SKM-1 treated with dmso at 0.1 percent for 144 hours (cell line): ENCODE measurements around the gene KIAA1755.
"Not testable (repeated sequence)": the region's sequence is repeated elsewhere in the genome, so short reads cannot be mapped to it uniquely, and the experiment has no call there.

Source experiments
- DNase-seq: peaks from one replicate; lab custom pipeline; 2025; ENCODE audit not compliant: unreplicated experiment; lab: John Stamatoyannopoulos, UW

The KIAA1755 gene

DNA sequence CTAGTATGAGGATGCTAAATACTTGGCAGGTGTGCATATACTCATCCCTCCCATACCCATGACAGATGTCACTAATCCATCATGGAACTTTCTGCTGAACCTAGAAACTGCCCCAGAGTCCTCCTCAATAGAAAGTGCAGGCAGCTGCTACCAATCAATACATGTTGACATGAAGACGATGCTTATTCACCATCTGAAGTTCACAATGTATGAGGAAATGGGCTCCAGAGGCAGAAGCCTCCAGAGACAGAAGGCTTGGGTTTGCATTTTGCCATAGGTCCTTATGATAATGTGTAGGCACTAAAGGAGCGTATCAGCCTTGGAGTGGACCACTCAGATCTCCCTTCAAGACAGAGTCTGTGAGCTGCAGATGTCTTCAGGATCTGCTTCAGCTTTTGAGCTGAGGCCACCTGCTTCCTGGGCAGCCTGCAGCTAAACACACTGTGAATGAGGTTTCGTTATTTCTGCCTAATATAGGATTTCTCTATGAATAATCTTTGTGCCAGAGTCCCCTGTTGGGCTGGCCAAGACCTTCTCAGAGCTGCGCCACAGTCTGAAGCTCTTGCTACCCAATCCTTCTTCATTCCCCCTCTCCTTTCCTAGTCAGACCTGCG is 7.5 kb upstream of the KIAA1755 start:
- DNase-seq: no peak

DNA sequence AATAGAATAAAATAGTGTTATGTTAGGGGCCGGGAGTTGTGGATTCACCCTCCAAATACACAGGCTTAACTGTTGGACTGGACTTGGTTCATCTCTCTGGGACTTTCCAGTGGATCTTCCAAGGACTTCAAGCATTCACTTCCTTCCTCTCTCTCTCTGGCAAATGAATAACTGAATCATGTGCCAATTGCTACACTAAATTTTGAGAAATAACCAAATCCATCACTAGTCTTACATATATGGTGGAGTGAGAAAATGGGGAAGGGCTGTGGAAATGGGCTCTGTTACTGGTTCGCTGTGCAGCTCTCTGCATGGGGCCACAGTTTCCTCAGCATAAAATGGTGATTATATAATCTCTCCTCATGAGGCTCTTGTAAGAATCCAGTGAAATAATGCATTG is 6.8 kb upstream of the KIAA1755 start:
- no peak for DNase-seq

DNA sequence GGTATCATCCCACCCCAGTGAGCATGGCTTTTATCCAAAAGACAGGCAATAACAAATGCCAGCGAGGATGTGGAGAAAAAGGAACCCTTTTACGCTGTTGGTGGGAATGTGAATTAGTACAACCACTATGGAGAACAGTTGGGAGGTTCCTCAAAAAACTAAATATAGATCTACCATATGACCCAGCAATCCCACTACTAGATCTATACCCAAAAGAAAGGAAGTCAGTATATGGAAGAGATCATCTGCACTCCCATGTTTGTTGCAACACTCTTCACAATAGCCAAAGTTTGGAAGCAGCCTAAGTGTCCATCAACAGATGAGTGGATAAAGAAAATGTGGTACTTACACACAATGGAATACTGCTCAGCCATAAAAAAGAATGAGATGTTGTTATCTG is 5.9 kb upstream of the KIAA1755 start:
- no peak for DNase-seq

DNA sequence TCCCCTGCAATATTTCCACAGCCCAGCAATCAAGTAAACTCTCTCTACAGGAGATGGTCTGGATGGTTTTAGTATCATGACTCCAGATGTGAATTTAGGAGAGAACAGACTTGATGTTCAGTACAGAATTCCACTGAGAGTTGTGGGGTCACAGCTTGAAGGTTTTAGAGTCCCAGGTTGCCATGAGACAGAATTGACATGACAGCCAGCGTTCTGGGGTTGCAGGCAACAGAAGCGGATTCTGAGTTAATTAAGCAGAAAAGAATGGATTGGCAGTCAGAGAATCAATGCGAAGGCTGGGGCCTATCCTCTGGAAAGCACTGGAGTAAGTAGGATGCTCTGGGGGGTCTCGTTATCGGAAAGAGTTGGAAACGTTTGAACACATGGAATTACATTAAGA is 2.4 kb upstream of the KIAA1755 start:
- no peak for DNase-seq

DNA sequence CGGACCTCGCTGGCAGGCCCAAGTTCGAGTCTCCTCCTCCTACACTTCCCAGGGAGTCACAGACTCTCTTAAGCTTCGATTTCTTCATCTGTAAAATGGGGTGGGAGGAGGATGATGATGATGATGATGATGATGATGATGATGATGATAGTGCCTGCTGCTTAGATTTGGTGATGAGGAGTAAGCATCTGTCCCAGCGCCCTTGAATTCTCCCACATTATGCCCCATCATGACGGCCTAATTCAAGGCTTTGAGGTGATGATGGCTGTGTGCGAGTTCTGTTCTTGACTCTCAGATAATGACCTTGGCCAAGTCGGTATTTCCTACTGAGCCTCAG is 487 bp upstream of the KIAA1755 start:
- DNase-seq: no peak

DNA sequence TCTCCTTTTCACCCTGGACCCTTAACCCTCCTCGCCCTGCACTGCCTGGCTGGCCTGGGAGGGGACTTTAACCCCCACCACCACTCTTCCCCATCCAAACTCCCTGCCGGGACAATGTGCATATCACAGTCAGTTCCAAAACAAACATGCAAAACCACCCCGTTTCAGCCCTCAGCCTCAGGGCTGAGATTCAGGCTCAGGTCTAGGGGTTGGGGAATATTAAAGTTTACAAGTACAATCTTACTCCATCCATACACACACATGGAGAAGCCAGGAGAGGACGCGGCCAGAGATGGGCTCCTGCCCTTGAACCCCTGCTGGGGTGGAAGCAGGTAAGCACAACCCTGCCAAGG is 534 bp downstream of the KIAA1755 start:
- no peak for DNase-seq

DNA sequence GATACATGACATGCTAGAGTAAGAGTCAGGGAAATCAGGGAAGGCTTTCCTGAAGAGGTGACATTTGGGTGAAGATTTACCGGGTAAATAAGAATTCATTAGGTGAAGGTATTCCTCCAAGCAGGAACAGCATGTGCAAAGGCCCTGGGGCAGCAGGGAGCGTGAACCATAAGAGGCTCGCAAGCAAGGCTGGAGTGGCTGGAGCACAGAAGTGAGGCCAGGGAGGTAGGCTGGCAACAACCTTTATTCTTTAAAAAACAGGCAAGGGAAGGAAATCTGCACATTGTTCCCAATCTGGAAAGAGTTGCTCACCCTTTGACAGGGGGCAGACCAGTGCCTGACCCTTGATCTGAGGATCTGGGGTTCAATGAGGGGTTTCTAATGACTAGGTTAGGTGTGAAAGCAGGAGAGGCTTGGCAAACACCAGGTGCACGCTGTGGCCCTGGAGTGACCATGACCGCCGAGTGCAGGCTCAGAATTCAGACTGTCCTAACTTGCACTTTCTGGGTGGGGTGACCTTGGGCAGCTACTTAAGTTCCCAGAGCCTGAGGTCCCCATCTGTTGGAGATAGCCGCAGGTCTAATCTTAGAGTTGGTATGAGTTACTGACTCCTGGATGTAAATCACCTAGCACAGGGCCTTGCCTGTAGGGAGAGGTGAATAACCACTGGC is 1.9 kb downstream of the KIAA1755 start:
- no peak for DNase-seq

DNA sequence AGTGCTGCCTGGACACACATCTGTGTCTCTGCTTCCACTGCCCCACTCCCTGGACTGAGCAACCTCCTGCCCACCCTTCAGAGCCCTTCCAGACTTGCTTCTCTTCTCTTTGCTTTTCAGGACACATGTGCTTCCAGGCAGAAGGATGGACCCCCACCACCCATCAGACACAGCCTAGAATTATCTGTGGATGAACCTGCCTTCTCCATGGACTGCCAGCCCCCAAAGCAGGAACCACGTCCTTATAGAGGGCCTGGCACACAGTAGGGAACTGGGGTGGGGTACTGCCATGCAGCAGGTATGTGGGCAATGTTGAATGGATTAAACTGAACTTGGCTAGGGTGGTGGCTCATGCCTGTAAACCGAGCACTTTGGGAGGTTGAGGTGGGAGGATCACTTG is 3.6 kb downstream of the KIAA1755 start:
- no peak for DNase-seq

DNA sequence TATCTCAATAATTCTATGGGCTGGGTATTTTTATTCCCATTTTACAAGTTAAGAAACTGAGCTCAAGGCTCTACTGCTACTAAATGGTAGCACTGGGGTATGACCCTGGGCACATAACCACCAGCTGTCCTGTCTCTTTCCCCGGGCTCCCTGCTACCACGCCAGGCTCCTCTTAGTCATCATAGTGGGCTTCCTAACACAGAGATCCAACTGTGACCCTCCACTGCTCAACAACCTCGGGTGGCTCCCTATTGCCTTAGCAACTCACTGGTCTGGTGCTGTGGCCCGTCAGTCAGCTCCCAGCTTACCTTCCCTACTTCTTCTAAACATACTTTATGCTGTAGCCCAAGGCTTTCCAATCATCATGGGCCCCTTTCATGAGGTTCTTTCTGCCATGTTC is 4.5 kb downstream of the KIAA1755 start:
- no peak for DNase-seq

DNA sequence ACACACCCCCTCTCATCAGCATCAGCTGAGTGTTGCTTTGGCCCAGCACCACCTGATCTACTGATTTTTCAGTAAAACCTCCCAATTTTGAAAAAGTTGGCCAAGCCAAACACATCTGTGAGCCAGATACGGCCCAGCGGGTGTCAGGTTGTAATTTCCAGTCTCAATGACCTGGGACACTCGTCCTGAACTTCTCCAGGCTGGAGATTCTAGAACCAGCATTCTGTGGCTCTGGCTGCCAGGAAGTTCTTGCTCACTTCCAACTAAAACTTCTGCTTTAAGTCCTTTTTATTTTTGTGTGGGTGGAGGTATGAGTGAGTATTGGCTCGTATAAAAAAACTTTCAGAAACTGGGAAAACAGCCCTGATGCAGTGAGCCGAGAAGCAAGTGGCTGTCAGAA is 5.1 kb downstream of the KIAA1755 start:
- DNase-seq: no peak

DNA sequence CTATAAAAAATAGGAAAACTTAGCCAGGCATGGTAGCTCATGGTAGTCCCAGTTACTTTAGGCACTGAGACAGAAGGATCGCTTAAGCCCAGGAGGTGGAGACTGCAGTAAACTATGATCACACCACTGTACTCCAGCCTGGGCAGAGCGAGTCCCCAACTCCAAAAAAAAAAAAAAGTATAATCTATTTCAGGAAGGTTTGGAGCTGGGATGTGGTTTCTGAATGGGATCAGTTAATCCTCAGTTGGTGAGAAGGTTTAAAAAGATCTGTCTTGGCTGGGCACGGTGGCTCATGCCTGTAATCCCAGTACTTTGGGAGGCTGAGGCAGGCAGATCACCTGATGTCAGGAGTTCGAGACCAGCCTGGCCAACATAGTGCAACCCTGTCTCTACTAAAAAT is 5.9 kb downstream of the KIAA1755 start:
- not testable (repeated sequence) for DNase-seq

DNA sequence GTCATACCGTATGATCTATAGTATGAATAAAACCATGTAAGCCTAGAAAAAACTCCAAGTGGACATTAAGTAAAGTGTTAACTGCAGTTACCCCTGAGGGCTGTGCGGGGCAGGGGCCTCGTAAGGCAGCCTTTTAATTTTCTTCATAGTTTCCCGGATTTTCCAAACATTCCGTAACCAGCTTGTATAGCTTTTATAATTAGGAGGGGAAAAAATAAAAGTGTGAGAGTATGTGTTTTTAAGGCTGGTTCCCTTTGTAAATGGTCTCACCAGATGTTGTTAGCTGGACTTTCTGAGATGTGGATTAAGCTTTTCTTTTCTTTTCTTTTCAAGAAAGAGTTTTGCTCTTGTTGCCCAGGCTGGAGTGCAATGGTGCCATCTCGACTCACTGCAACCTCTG is 7.0 kb downstream of the KIAA1755 start:
- no peak for DNase-seq

DNA sequence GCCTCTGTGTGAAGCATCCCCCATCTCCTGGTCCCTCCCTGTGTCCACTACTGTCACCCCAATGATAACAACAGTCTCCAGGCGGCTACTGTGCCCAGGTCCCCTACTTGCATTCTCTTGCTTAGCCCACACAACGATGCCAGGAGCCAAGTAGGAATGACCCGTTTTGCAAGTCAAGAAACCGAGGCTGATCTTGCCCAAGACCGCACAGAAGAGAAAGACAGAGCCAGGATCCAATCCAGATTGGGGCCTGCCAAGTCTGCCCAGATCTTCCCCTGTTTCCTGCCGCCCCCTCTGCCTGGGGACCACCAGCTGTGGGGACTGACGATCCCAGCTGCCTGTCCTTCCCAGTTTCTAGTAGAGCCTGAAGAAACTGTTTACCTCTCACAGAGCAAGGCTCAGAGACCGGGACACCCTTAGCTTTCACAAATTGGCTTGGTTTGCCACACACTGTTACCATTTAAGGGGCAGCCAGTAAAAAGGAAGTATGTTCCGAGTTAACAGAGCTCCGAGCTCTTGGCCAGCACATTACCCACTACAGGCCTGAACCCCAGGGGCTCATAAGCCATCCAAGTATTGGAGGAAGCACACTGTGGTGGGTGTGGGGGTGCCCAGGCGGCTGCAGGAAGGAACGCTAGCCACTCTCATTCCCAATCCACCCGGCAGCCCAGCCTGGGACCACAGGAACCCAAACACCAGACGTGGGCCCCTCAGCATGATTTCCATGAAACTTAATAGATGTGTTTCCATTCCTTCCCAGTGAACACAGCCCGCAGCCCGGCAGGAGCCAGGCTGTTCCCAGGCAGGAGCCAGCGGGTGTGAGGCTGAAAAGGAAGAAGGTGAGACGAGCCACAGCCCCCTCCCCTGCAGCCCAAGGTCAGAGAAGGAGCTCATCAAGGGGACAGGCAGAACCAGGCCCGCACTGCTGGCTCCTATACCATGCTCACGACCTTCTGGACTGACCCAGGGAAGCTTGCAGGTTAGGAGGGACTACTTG is 7.9 kb downstream of the KIAA1755 start:
- DNase-seq: no peak

DNA sequence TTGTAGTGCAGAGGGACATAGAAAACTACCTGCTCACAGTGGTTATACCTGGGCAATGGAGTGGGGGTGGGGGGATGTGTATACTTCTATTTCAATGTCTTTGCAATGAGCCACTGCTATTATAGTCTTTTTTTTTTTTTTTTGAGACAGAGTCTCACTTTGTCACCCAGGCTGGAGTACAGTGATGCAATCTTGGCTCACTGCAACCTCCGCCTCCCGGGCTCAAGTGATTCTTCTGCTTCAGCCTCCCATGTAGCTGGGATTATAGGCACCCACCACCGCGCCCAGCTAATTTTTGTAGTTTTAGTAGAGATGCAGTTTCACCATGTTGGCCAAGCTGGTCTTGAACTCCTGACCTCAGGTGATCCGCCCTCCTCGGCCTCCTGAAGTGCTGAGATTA is 9.1 kb downstream of the KIAA1755 start:
- DNase-seq: not testable (repeated sequence)

DNA sequence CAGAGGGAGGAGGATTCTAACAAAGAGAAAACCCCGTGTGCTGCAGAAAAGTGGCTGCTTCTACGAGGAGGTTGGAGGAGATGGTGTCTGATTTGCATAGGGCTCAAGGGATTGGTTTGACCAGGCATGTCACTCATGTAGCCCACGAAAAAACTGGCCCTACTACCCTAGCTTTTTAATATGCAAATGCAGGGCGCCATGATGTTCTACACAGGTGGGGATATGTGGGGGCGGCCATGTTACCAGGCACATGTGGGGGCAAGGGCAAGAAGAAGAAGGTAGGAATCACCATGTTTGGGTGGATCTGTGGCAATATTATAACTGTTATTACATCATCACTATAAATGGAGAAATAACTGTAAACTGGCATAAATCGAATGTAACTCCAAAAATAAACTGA is 9.9 kb downstream of the KIAA1755 start:
- DNase-seq: no peak

DNA sequence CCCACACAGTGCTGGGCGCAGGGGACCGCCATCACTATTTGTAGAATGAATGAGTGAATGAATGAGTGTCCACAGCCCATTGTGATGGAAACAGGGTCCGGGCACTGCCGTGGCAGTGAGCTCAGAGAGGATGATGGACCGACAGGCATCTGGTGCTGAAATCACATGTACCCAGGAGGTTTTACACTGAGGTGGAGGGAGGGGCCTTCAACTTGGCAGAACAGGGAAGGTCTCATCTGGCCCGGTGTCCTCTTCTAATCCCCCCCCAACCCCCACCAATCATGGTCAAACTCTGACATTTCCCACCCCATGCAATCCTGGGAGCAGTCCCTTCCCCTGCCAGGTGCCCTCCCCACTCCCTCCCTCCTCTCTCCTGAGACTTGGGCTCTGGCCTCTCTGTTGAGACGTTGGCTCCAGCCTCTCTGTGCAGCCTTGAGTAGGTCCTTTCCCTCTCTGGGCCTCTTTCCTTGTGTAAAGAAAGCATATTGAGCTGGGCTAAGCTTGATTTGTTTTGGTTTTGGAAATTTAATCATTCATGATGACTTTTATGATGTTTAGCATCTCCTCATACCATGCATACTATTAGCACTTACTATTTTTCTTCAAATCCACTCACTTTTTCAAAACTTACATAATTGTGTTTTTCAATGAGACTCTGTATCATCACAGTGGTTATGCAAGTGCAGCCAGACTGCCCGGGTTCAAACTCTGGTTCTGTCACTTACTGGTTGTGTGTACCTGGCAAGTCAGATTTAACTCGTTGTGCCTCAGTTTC is 10.8 kb downstream of the KIAA1755 start:
- DNase-seq: no peak

DNA sequence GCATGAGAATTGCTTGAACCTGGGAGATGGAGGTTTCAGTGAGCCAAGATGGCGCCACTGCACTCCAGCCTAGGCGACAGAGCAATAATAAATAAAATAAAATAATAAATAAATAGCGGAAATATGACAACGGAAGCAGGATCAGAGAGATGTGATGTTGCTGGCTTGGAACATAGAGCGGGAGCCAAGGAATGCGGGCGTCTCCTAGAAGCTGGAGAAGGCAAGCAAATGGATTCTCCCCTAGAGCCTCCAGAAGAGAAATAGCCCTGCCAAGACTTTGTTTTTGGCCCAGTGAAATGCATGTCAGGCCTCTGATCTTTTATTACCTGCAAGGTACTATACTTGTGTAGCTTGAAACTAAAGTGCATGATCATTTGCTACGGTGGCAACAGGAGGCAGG is 12.4 kb downstream of the KIAA1755 start:
- DNase-seq: no peak

DNA sequence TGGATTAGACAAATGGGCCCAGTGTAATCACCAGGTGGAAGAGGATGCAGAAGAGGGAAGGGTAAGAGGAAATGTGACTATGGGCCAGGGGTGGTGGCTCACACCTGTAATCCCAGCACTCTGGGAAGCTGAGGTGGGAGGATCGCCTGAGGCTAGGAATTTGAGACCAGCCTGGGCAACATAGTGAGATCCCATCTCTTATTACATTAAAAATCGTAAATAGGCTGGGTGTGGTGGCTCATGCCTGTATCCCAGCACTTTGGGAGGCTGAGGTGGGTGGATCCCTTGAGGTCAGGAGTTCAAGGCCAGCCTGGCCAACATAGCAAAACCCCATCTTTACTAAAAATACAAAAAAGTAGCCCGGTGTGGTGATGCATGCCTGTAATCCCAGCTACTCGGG is 12.8 kb downstream of the KIAA1755 start:
- DNase-seq: not testable (repeated sequence)

DNA sequence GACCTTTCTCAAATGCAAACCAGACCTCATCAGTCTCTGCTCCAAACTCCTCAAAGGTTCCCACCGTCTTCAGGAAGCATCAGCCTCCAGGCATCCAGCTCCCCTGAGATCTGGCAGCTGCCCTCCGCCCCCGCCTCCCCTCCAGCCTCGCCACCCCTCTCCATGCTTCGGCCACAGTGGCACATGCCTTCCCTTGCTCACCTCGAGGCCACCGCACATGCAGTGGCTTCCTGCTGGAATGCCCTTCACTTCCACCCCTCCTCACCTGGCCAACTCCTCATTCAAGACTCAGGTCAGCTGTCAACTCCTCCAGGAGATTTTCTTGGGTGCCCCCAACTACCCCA is 13.4 kb downstream of the KIAA1755 start:
- no peak for DNase-seq

DNA sequence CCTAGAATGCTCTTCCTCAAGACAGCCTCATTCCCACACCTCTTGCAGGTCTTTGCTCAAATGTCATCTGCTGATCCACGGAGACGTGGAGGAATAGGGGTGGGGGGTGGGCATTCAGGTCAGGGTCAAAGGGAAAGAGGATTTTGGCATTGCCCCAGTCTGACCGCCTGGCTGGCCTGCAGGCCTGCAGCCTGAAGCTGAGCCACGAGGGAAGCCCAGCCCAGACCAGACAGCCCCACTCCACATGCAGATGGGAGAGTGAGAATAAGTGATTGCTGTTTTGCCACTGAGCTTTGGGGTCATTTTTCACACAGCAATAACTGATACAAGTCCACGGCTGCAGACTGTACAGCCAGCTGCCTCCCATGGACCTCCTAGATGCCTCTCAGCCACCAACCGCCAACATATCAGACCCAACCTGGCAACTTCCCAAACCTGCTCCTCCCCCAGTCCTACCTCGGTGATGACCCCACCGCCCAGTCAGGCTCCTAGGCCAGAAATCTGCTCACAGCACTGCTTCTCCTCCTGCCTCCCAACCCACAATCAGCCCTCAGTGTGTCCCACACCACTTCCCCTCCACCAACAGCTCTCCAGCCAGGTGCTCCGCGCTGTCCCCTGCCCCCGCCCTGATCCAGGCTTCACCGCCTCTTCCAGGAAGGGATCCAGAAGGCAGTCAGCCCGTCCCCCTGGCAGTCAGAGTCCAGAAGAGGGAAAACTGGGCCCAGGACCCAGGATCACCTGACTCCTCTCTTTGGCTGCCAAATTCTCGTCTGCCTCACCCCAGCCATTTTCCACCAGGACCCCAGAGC is 14.0 kb downstream of the KIAA1755 start:
- DNase-seq: no peak

DNA sequence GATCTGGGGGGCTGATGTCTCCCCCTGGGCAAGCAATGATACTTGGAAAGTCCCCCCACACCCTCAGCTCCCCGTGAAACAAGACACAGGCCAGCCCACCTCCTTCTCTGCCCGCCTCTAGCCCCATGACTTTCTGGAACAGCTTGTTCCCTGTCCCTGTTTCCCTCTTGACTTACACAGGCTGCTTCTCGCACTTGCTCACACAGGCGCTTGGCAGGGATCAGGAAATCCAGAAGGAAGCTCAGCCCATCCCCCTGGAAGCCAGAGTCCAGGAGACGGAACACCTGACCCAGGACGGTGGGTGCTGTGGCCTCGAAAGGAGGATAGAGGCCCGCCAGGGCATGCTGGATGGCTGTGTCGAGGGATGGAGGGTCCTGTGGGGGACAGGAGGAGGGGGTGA is 14.8 kb downstream of the KIAA1755 start:
- DNase-seq: no peak
